H1 (cell line): ENCODE measurements around the gene TMPRSS9. TPM values are rescaled to one million over a fixed set of nuclear protein-coding genes. Genes with fewer than 3 reads are reported as not detected.

Source experiments
- CTCF ChIA-PET: fragments of 300-600 bp; sonication (Branson Sonifier 250); formaldehyde crosslinking; loops from one replicate; lab custom pipeline; 2021; ENCODE audit not compliant: partially characterized antibody; lab: Charles Lee
- POLR2A ChIA-PET: fragments of 300-600 bp; sonication (Branson Sonifier 250); formaldehyde crosslinking; loops from one replicate; lab custom pipeline; 2021; ENCODE audit warnings: inconsistent platforms; ENCODE audit not compliant: partially characterized antibody; lab: Charles Lee
- DNase-seq, 2 experiments: peaks; one replicate each; pipeline versions ENCODE4 v3.0.0 to v3.0.0-alpha.2; 2010 to 2022; ENCODE audit warnings: low spot score in 2 of 2, low read depth in 1 of 2, mixed read lengths in 1 of 2
- FAIRE-seq: peaks from 2 replicates; lab custom pipeline; 2011; peaks lifted over from hg19 to GRCh38; lab: Jason Lieb, UNC
- H2AFZ ChIP-seq: 2 replicates; pipeline ENCODE4 v1.8.1; 2012; ENCODE audit warnings: low read length, inconsistent platforms
- H2AK5ac ChIP-seq: 2 replicates; pipeline ENCODE4 v1.6.1; 2013; ENCODE audit warnings: low read depth, low read length
- H2BK120ac ChIP-seq: replicated peaks from 2 replicates; pipeline ENCODE3; 2013; ENCODE audit warnings: low read depth, low read length, inconsistent platforms
- H2BK12ac ChIP-seq: 2 replicates; pipeline ENCODE4 v1.6.1; 2013; ENCODE audit warnings: low read depth, low read length
- H2BK15ac ChIP-seq: 2 replicates; pipeline ENCODE4 v1.6.1; 2013; ENCODE audit warnings: low read length
- H2BK20ac ChIP-seq: 2 replicates; pipeline ENCODE4 v1.6.1; 2013; ENCODE audit warnings: low read length
- H2BK5ac ChIP-seq: 2 replicates; pipeline ENCODE4 v1.6.1; 2013; ENCODE audit warnings: low read depth, low read length
- H3K14ac ChIP-seq: 2 replicates; pipeline ENCODE4 v1.6.1; 2013; ENCODE audit warnings: inconsistent platforms; ENCODE audit not compliant: insufficient read length
- H3K18ac ChIP-seq: 2 replicates; pipeline ENCODE4 v1.6.1; 2013; ENCODE audit warnings: low read length; ENCODE audit errors: extremely low read depth
- H3K23ac ChIP-seq: 2 replicates; pipeline ENCODE4 v1.6.1; 2013; ENCODE audit warnings: inconsistent platforms; ENCODE audit not compliant: insufficient read length
- H3K23me2 ChIP-seq: 2 replicates; pipeline ENCODE4 v1.6.1; 2013; ENCODE audit warnings: low read depth, low read length
- H3K27ac ChIP-seq: 2 replicates; pipeline ENCODE4 v1.6.1; 2011; ENCODE audit warnings: low read depth, low read length, inconsistent platforms
- H3K27me3 ChIP-seq, 4 experiments: replicated peaks in 1 of 4; 1 replicate in 1 of 4; 2 replicates in 3 of 4; pipeline versions ENCODE4 v1.6.1 to v1.8.1; 2011 to 2013; ENCODE audit warnings: low read length in 3 of 4, mild to moderate bottlenecking in 3 of 4, inconsistent platforms in 2 of 4, mixed read lengths in 2 of 4, moderate library complexity in 1 of 4; ENCODE audit not compliant: control insufficient read depth in 3 of 4, insufficient read depth in 3 of 4; ENCODE audit errors: extremely low read depth in 1 of 4
- H3K36me3 ChIP-seq, 4 experiments: 2 replicates each; pipeline versions ENCODE4 v1.6.1 to v1.8.1; 2011 to 2013; ENCODE audit warnings: mild to moderate bottlenecking in 4 of 4, low read length in 3 of 4, moderate library complexity in 2 of 4, control low read depth in 1 of 4, inconsistent platforms in 1 of 4; ENCODE audit not compliant: insufficient read depth in 4 of 4, control insufficient read depth in 2 of 4
- H3K4ac ChIP-seq: replicated peaks from 2 replicates; pipeline ENCODE3; 2013; ENCODE audit warnings: low read length, low read depth, mixed read lengths, inconsistent platforms; ENCODE audit not compliant: insufficient read length
- H3K4me1 ChIP-seq, 4 experiments: replicated peaks in 1 of 4; 1 replicate in 1 of 4; 2 replicates in 3 of 4; pipeline versions ENCODE4 v1.6.1 to v1.8.1; 2011 to 2013; ENCODE audit warnings: low read length in 3 of 4, inconsistent platforms in 2 of 4, mixed read lengths in 1 of 4; ENCODE audit not compliant: insufficient read depth in 4 of 4, control insufficient read depth in 3 of 4
- H3K4me2 ChIP-seq, 2 experiments: 2 replicates each; pipeline versions ENCODE4 v1.6.1 to v1.8.1; 2011 to 2013; ENCODE audit warnings: low read depth in 2 of 2, low read length in 2 of 2, control low read depth in 1 of 2, inconsistent platforms in 1 of 2, mild to moderate bottlenecking in 1 of 2; ENCODE audit not compliant: insufficient read depth in 1 of 2
- H3K4me3 ChIP-seq, 4 experiments: fragments of 200-600, 300-600 bp in 1 of 4; sonication (generic), shearing (Covaris generic), sonication (Bioruptor Twin) in 1 of 4; 2 replicates each; pipeline versions ENCODE4 v1.5.1 to v1.8.1; 2011 to 2016; ENCODE audit warnings: low read length in 4 of 4, low read depth in 3 of 4, control low read depth in 2 of 4, inconsistent platforms in 2 of 4, mild to moderate bottlenecking in 2 of 4, mixed read lengths in 1 of 4, moderate library complexity in 1 of 4; ENCODE audit not compliant: insufficient read depth in 2 of 4; ENCODE audit errors: extremely low read depth in 1 of 4
- H3K56ac ChIP-seq: replicated peaks from 2 replicates; pipeline ENCODE3; 2013; ENCODE audit warnings: low read depth, mild to moderate bottlenecking, mixed read lengths, low read length, inconsistent platforms; ENCODE audit not compliant: insufficient read length
- H3K79me1 ChIP-seq: 2 replicates; pipeline ENCODE4 v1.6.1; 2013; ENCODE audit warnings: low read depth, low read length, control low read depth
- H3K79me2 ChIP-seq, 2 experiments: 2 replicates each; pipeline versions ENCODE4 v1.6.1 to v1.8.1; 2012 to 2013; ENCODE audit warnings: low read length in 2 of 2, mild to moderate bottlenecking in 2 of 2, inconsistent platforms in 1 of 2; ENCODE audit not compliant: insufficient read depth in 2 of 2, control insufficient read depth in 1 of 2
- H3K9ac ChIP-seq, 4 experiments: replicated peaks in 1 of 4; 1 replicate in 1 of 4; 2 replicates in 3 of 4; pipeline versions ENCODE4 v1.6.1 to v1.8.1; 2011 to 2013; ENCODE audit warnings: low read depth in 3 of 4, low read length in 3 of 4, control low read depth in 2 of 4, mild to moderate bottlenecking in 2 of 4, moderate library complexity in 2 of 4, inconsistent platforms in 1 of 4; ENCODE audit errors: extremely low read depth in 1 of 4
- H3K9me3 ChIP-seq, 2 experiments: 2 replicates each; pipeline versions ENCODE4 v1.6.1 to v1.8.1; 2012 to 2013; ENCODE audit warnings: mild to moderate bottlenecking in 2 of 2, moderate library complexity in 2 of 2, control low read depth in 1 of 2, inconsistent platforms in 1 of 2, low read depth in 1 of 2, low read length in 1 of 2, mixed read lengths in 1 of 2; ENCODE audit not compliant: insufficient read depth in 2 of 2
- H4K20me1 ChIP-seq, 2 experiments: replicated peaks in 1 of 2; 2 replicates each; pipeline versions ENCODE3 to v1.8.1; 2011 to 2013; ENCODE audit warnings: inconsistent platforms in 2 of 2, low read length in 2 of 2, mild to moderate bottlenecking in 1 of 2; ENCODE audit not compliant: insufficient read depth in 2 of 2, control insufficient read depth in 1 of 2
- H4K5ac ChIP-seq: 2 replicates; pipeline ENCODE4 v1.6.1; 2013; ENCODE audit warnings: low read length, low read depth, mixed read lengths, inconsistent platforms; ENCODE audit not compliant: insufficient read length
- H4K8ac ChIP-seq: 2 replicates; pipeline ENCODE4 v1.8.0; 2013; ENCODE audit warnings: mild to moderate bottlenecking, moderate library complexity, low read length, inconsistent platforms; ENCODE audit not compliant: insufficient read depth; ENCODE audit errors: extremely low read depth
- H4K91ac ChIP-seq: replicated peaks from 2 replicates; pipeline ENCODE3; 2013; ENCODE audit warnings: low read length, mixed read lengths, inconsistent platforms; ENCODE audit not compliant: insufficient read length
- BRCA1 ChIP-seq: IDR thresholded peaks from 2 replicates; pipeline ENCODE4 v1.6.1; 2012; ENCODE audit warnings: low read depth, low read length, improper control_type of control experiment
- CBX8 ChIP-seq: fragments of 300-800, 300-1000 bp; sonication (generic); IDR thresholded peaks from 2 replicates; pipeline ENCODE4 v1.7.1; 2016; ENCODE audit warnings: low read depth, low read length, borderline replicate concordance
- CREB1 ChIP-seq: IDR thresholded peaks from 2 replicates; pipeline ENCODE4 v1.6.1; 2012; ENCODE audit warnings: inconsistent platforms
- KDM5A ChIP-seq: fragments of 200-600 bp; IDR thresholded peaks from 2 replicates; pipeline ENCODE4 v1.7.1; 2012; ENCODE audit warnings: mild to moderate bottlenecking, low read length, inconsistent platforms, mixed read lengths
- NANOG ChIP-seq: IDR thresholded peaks from 2 replicates; pipeline ENCODE4 v1.6.1; 2011; ENCODE audit warnings: low read length, low read depth, mild to moderate bottlenecking, inconsistent platforms; ENCODE audit not compliant: insufficient read depth, poor library complexity, severe bottlenecking
- TAF7 ChIP-seq: optimal IDR thresholded peaks from 2 replicates; pipeline ENCODE3; 2011; ENCODE audit warnings: low read depth, mild to moderate bottlenecking, inconsistent platforms, low read length, moderate library complexity, borderline replicate concordance
- WGBS, 2 experiments: shearing (Covaris generic) in 1 of 2; methylation state at CpG; one replicate each; pipeline versions ENCODE4 v1.1.6 to v1.1.7; 2013 to 2015; ENCODE audit warnings: low lambda C conversion rate in 2 of 2, mixed read lengths in 2 of 2, inconsistent platforms in 1 of 2, low coverage in 1 of 2, missing lambda C conversion rate in 1 of 2; ENCODE audit not compliant: insufficient replicate concordance in 2 of 2, insufficient coverage in 1 of 2, insufficient read length in 1 of 2; ENCODE audit errors: extremely low coverage in 1 of 2, missing lambda C conversion rate in 1 of 2; 5-methylcytosine and 5-hydroxymethylcytosine counted together
- polyA plus RNA-seq, 7 experiments: library from polyadenylated mRNA; depleted of rRNA in 3 of 7; stranded (reverse) in 5 of 7; unstranded in 2 of 7; fragments of >200 nt in 5 of 7; fragments of 200-250 nt in 2 of 7; gene quantifications; 1 replicate in 5 of 7; 2 replicates in 1 of 7; 4 replicates in 1 of 7; pipeline versions ENCODE4 v1.2.1 to v1.2.3, GENCODE V29; 2011 to 2013; ENCODE audit warnings: missing spikeins in 2 of 7, mixed read lengths in 2 of 7
- total RNA-seq: library from RNA; stranded (reverse); fragmentation: NEBNext Ultra II Directional; extraction: Animal tissue kit (Norgen Biotek cat#: 25700); gene quantifications from 2 replicates; pipeline ENCODE4 v1.2.1, GENCODE V29; 2021

Gene TMPRSS9
- total and polyA plus RNA-seq, 2 of the 8 experiments (the other 6 are each of a cell fraction or from before 2014, with no cell fraction given): 0.15 to 0.19 TPM

DNA sequence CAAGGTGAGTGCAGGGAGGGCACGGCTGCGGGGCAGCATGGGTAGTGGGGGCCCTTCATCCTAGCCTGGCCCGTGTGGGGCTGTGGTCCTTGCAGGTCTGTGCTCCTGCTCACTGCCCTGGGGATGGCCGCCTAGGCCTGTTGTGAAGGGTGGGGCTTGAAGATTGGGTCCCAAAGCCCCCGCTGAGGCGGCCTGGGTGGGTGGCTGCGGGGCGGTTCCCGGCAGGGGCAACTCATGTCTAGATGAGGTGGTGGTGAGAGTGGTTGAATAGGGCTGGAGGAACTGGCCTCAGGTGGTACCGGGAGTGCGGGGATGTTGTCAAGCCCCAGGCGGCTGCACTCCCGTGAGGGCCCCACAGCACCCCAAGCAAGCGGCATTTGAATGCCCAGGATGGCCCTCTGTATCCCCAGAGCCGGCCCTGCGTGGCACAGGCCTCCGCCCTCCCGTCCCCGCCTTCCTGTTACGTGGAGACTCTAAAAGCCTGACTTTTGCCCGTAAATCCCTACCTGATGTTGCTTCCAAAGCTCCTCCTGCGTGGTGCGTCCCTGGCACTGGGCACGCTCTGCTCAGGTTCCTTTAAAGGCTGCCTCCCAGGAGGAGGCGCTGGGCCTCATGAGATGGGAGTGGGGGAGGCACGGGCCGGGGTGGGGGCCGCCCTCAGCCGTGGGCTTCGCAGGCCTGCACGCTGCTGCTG lies 16.6 kb upstream of the TMPRSS9 start:
- H3K4me3 ChIP-seq: no peak overlapping the region
- H3K14ac ChIP-seq: no peak overlapping the region
- CTCF ChIA-PET: no interaction called here
- TF ChIP-seq TAF7: no peak
- no peak for TF ChIP-seq CBX8
- no peak for TF ChIP-seq CREB1
- no peak for TF ChIP-seq BRCA1
- no peak for TF ChIP-seq KDM5A
- no peak for TF ChIP-seq NANOG
- no peak overlapping the region for H2BK15ac ChIP-seq
- no peak overlapping the region for H2BK20ac ChIP-seq
- H3K4me1 ChIP-seq: no peaks in the 10 kb centered on the region
- no peaks in the 10 kb centered on the region for H3K79me2 ChIP-seq
- H3K4me2 ChIP-seq: no peak overlapping the region
- no peak overlapping the region for H2BK120ac ChIP-seq
- H4K20me1 ChIP-seq: peaks cover 4 to 8% of the 10 kb centered on the region in 2 experiments
- H3K9me3 ChIP-seq: no peaks in the 10 kb centered on the region
- DNase-seq: no peak
- no peak overlapping the region for H2AFZ ChIP-seq
- H3K27me3 ChIP-seq: no peaks in the 10 kb centered on the region
- H4K5ac ChIP-seq: no peak overlapping the region
- no peak for FAIRE-seq
- no peaks in the 10 kb centered on the region for H3K23me2 ChIP-seq
- H2AK5ac ChIP-seq: no peak overlapping the region
- no peak overlapping the region for H3K9ac ChIP-seq
- no peak overlapping the region for H2BK12ac ChIP-seq
- no peaks in the 10 kb centered on the region for H3K79me1 ChIP-seq
- WGBS, 2 experiments: 95% methylated on average over 25 of the region's 31 CpGs; no CpG with 5 or more reads in 1 of the 2 experiments
- no peak overlapping the region for H3K4ac ChIP-seq
- H4K91ac ChIP-seq: no peak overlapping the region
- H3K18ac ChIP-seq: no peak overlapping the region
- H3K27ac ChIP-seq: no peak overlapping the region
- H3K23ac ChIP-seq: no peak overlapping the region
- H4K8ac ChIP-seq: no peak overlapping the region
- H3K56ac ChIP-seq: no peak overlapping the region
- peaks cover 2 to 23% (median 6%) of the 10 kb centered on the region in 4 experiments; a peak in 3 of 8 replicates for H3K36me3 ChIP-seq
- POLR2A ChIA-PET: interaction anchor here (1.1 kb wide), 1 partner anchor 11 kb away, joined by 3 read pairs; no protein-coding TSS in a partner anchor
- no peak overlapping the region; the same call in 1 of the 2 replicates for H2BK5ac ChIP-seq
